ENCODE results near the gene CRYAA. TPM values are rescaled to one million over a fixed set of nuclear protein-coding genes. Genes with fewer than 3 reads are reported as not detected.

The CRYAA gene
- polyA plus RNA-seq, 2 of the 4 experiments (the other 2 are of a cell fraction), result not detected

- H3K9me3 ChIP-seq, result no peaks in the 10 kb centered on the region
- peaks cover 22% of the 10 kb centered on the region for H3K4me1 ChIP-seq
- ChIA-PET CTCF (interaction anchor here (1.5 kb wide), 1 partner anchor 121 kb away, joined by 5 read pairs; no protein-coding TSS in a partner anchor), POLR2A (no interaction called here)
- WGBS (ENCODE audit: missing lambda C conversion rate), result 79% methylated on average over 6 of the region's 7 CpGs
- FAIRE-seq (no peak), ATAC-seq (peak; percentile 62 to 67), DNase-seq (ENCODE audit: low read depth in 1 of 2, low spot score in 1 of 2) (no peak)
- H3K27ac ChIP-seq, result peak overlapping the region; percentile 88 to 91
- no peak overlapping the region for H3K4me3 ChIP-seq
- TF ChIP-seq PBX3 (IDR thresholded peaks at IDR 0.05) (no peak), USF2 (IDR thresholded peaks at IDR 0.05) (no peak), EP300 (IDR thresholded peaks at IDR 0.05) (0 out of 5 replicates have a peak, but pooled peaks of 1 of the 2 experiments have one; percentile 8)
- H3K4me2 ChIP-seq, result peak overlapping the region; percentile 72
Observed at GRCh38 chr21:43210454-43211071, 41.8 kb downstream of the CRYAA start.

GRCh38 chr21:43211072-43211759 lies 42.4 kb downstream of the CRYAA start:
- Histone ChIP-seq H3K27ac (peak overlapping the region; percentile 88 to 91), H3K9me3 (no peaks in the 10 kb centered on the region), H3K4me2 (peak overlapping the region; percentile 72; the same call in 2 of the 3 replicates), H3K4me1 (peaks cover 22% of the 10 kb centered on the region), H3K4me3 (no peak overlapping the region)
- ChIA-PET POLR2A (no interaction called here), CTCF (no interaction called here)
- WGBS (ENCODE audit: missing lambda C conversion rate), result 92% methylated on average over 18 of the region's 21 CpGs
- ATAC-seq (no peak), DNase-seq (ENCODE audit: low read depth in 1 of 2, low spot score in 1 of 2) (no peak), FAIRE-seq (no peak)
- TF ChIP-seq, protein P1, sequence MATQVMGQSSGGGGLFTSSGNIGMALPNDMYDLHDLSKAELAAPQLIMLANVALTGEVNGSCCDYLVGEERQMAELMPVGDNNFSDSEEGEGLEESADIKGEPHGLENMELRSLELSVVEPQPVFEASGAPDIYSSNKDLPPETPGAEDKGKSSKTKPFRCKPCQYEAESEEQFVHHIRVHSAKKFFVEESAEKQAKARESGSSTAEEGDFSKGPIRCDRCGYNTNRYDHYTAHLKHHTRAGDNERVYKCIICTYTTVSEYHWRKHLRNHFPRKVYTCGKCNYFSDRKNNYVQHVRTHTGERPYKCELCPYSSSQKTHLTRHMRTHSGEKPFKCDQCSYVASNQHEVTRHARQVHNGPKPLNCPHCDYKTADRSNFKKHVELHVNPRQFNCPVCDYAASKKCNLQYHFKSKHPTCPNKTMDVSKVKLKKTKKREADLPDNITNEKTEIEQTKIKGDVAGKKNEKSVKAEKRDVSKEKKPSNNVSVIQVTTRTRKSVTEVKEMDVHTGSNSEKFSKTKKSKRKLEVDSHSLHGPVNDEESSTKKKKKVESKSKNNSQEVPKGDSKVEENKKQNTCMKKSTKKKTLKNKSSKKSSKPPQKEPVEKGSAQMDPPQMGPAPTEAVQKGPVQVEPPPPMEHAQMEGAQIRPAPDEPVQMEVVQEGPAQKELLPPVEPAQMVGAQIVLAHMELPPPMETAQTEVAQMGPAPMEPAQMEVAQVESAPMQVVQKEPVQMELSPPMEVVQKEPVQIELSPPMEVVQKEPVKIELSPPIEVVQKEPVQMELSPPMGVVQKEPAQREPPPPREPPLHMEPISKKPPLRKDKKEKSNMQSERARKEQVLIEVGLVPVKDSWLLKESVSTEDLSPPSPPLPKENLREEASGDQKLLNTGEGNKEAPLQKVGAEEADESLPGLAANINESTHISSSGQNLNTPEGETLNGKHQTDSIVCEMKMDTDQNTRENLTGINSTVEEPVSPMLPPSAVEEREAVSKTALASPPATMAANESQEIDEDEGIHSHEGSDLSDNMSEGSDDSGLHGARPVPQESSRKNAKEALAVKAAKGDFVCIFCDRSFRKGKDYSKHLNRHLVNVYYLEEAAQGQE (IDR thresholded peaks at IDR 0.05), result no peak
- TF ChIP-seq EP300 (IDR thresholded peaks at IDR 0.05), result no peak
- TF ChIP-seq SREBF2 (IDR thresholded peaks at IDR 0.05), result no peak
- TF ChIP-seq E2F6 (IDR thresholded peaks at IDR 0.05; ENCODE audit: borderline replicate concordance, low read depth), result no peak
- TF ChIP-seq JUN (IDR thresholded peaks at IDR 0.05), result no peak
- TF ChIP-seq KDM1A (IDR thresholded peaks at IDR 0.05; ENCODE audit: low read depth), result no peak
- TF ChIP-seq TFCP2L1 (CRISPR knock-in tag; IDR thresholded peaks at IDR 0.05), result no peak

GRCh38 chr21:43211760-43212115 lies 42.9 kb downstream of the CRYAA start:
- peaks cover 22% of the 10 kb centered on the region for H3K4me1 ChIP-seq
- no peak overlapping the region for H3K4me3 ChIP-seq
- 74% methylated on average over 6 of the region's 7 CpGs for WGBS (ENCODE audit: missing lambda C conversion rate)
- ChIA-PET POLR2A (no interaction called here), CTCF (no interaction called here)
- no peaks in the 10 kb centered on the region for H3K9me3 ChIP-seq
- no peak for DNase-seq (ENCODE audit: low read depth in 1 of 2, low spot score in 1 of 2)
- no peak overlapping the region for H3K4me2 ChIP-seq
- peak overlapping the region; percentile 88 to 91 for H3K27ac ChIP-seq
- ATAC-seq, result no peak
- no peak for FAIRE-seq
- TF ChIP-seq CHD2 (IDR thresholded peaks at IDR 0.05; ENCODE audit: low read length, partially characterized antibody) (no peak), RCOR1 (IDR thresholded peaks at IDR 0.05; ENCODE audit: low read depth, low read length) (no peak), RAD21 (conservative IDR thresholded peaks at IDR 0.05 in 1 of 2, IDR thresholded peaks at IDR 0.05 in 1 of 2) (no peak), PBX3 (IDR thresholded peaks at IDR 0.05) (no peak), E2F6 (IDR thresholded peaks at IDR 0.05; ENCODE audit: borderline replicate concordance, low read depth) (no peak), JUNB (IDR thresholded peaks at IDR 0.05) (no peak), HEYL (CRISPR knock-in tag; IDR thresholded peaks at IDR 0.05) (no peak), RNF2 (IDR thresholded peaks at IDR 0.05; ENCODE audit: borderline replicate concordance, low read depth) (no peak), NFE2L2 (conservative IDR thresholded peaks at IDR 0.05; ENCODE audit: low read length) (no peak), FOSB (CRISPR knock-in tag; IDR thresholded peaks at IDR 0.05) (no peak), RFX5 (IDR thresholded peaks at IDR 0.05) (no peak), TP53 (CRISPR knock-in tag; IDR thresholded peaks at IDR 0.05) (no peak)
- TF ChIP-seq, protein P1 (IDR thresholded peaks at IDR 0.05), result no peak

Data from A549 (cell line).